ENCODE results near the gene TRPT1. TPM values are rescaled to one million over a fixed set of nuclear protein-coding genes. Genes with fewer than 3 reads are reported as not detected.

TRPT1 gene
- total RNA-seq, 1 experiment from 2014 or later, result 58.8 TPM

DNA sequence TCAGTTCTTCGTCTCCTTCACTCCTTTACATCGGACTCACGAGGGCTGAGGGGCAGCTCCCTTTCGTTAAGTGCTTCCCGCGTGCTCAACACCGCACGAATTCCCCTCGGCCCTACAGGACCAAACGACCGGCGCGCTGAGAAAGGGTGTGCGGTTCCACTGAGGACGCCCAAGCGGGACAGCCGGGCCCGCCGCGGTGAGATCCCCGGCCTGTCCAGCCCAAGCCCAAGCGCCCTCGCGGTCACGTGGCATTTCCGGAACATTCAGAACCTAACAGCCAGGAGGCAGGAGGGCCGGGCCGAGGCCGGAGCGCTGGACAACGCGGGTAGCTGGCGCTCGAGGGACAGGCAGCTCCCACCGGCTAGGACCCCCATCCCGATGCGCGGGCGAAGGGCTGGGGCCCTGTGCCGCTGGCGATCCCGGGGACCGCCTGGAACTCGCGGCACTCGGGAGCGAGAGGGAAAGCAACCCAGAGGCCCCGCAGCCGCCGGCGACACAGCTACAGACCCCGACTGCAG is 40.8 kb downstream of the TRPT1 start (continued):
- TF ChIP-seq ESRRA (CRISPR knock-in tag; IDR thresholded peaks at IDR 0.05; ENCODE audit: borderline replicate concordance) (peak; percentile 80; the same call in 1 of the 2 replicates), CREM (CRISPR knock-in tag; IDR thresholded peaks at IDR 0.05) (peak; percentile 83), OVOL2 (CRISPR knock-in tag; IDR thresholded peaks at IDR 0.05; ENCODE audit: borderline replicate concordance) (peak; percentile 53; the same call in 1 of the 2 replicates), MYBL2 (CRISPR knock-in tag; IDR thresholded peaks at IDR 0.05) (peak; percentile 95), EMX1 (CRISPR knock-in tag; IDR thresholded peaks at IDR 0.05) (no peak), TP53 (CRISPR knock-in tag; IDR thresholded peaks at IDR 0.05) (0 out of 2 replicates have a peak, but pooled peaks have one; percentile 92), ATF1 (CRISPR knock-in tag; IDR thresholded peaks at IDR 0.05) (peak; percentile 87; the same call in 1 of the 2 replicates), TEAD1 (CRISPR knock-in tag; IDR thresholded peaks at IDR 0.05) (peak; percentile 83; the same call in 1 of the 2 replicates), KAT7 (CRISPR knock-in tag; IDR thresholded peaks at IDR 0.05; ENCODE audit: borderline replicate concordance) (peak; percentile 91; the same call in 1 of the 2 replicates), TEAD4 (CRISPR knock-in tag; IDR thresholded peaks at IDR 0.05) (peak; percentile 58; the same call in 1 of the 2 replicates), ZNF138 (CRISPR knock-in tag; conservative IDR thresholded peaks at IDR 0.05) (peak; percentile 69; the same call in 1 of the 2 replicates), RELA (CRISPR knock-in tag; IDR thresholded peaks at IDR 0.05; ENCODE audit: borderline replicate concordance) (peak; percentile 92; the same call in 1 of the 2 replicates), CREB1 (CRISPR knock-in tag; IDR thresholded peaks at IDR 0.05) (peak; percentile 88), JUN (CRISPR knock-in tag; IDR thresholded peaks at IDR 0.05) (peak; percentile 84; the same call in 1 of the 2 replicates), TCF7 (CRISPR knock-in tag; IDR thresholded peaks at IDR 0.05; ENCODE audit: low read depth) (peak; percentile 88; the same call in 1 of the 2 replicates), PRRX2 (CRISPR knock-in tag; IDR thresholded peaks at IDR 0.05) (0 out of 2 replicates have a peak, but pooled peaks have one; percentile 85), NFE2L1 (CRISPR knock-in tag; IDR thresholded peaks at IDR 0.05) (peak; percentile 94), GTF2I (CRISPR knock-in tag; conservative IDR thresholded peaks at IDR 0.05) (no peak), NFYB (CRISPR knock-in tag; conservative IDR thresholded peaks at IDR 0.05; ENCODE audit: low read depth) (no peak), NR1H2 (CRISPR knock-in tag; IDR thresholded peaks at IDR 0.05) (peak; percentile 68)
- TF ChIP-seq, protein P1, sequence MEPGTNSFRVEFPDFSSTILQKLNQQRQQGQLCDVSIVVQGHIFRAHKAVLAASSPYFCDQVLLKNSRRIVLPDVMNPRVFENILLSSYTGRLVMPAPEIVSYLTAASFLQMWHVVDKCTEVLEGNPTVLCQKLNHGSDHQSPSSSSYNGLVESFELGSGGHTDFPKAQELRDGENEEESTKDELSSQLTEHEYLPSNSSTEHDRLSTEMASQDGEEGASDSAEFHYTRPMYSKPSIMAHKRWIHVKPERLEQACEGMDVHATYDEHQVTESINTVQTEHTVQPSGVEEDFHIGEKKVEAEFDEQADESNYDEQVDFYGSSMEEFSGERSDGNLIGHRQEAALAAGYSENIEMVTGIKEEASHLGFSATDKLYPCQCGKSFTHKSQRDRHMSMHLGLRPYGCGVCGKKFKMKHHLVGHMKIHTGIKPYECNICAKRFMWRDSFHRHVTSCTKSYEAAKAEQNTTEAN (CRISPR knock-in tag; IDR thresholded peaks at IDR 0.05), result peak; percentile 97
- TF ChIP-seq, protein P2, sequence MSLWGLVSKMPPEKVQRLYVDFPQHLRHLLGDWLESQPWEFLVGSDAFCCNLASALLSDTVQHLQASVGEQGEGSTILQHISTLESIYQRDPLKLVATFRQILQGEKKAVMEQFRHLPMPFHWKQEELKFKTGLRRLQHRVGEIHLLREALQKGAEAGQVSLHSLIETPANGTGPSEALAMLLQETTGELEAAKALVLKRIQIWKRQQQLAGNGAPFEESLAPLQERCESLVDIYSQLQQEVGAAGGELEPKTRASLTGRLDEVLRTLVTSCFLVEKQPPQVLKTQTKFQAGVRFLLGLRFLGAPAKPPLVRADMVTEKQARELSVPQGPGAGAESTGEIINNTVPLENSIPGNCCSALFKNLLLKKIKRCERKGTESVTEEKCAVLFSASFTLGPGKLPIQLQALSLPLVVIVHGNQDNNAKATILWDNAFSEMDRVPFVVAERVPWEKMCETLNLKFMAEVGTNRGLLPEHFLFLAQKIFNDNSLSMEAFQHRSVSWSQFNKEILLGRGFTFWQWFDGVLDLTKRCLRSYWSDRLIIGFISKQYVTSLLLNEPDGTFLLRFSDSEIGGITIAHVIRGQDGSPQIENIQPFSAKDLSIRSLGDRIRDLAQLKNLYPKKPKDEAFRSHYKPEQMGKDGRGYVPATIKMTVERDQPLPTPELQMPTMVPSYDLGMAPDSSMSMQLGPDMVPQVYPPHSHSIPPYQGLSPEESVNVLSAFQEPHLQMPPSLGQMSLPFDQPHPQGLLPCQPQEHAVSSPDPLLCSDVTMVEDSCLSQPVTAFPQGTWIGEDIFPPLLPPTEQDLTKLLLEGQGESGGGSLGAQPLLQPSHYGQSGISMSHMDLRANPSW (CRISPR knock-in tag; conservative IDR thresholded peaks at IDR 0.05; ENCODE audit: low read depth), result 0 out of 2 replicates have a peak, but pooled peaks have one; percentile 56
- TF ChIP-seq, protein P3, sequence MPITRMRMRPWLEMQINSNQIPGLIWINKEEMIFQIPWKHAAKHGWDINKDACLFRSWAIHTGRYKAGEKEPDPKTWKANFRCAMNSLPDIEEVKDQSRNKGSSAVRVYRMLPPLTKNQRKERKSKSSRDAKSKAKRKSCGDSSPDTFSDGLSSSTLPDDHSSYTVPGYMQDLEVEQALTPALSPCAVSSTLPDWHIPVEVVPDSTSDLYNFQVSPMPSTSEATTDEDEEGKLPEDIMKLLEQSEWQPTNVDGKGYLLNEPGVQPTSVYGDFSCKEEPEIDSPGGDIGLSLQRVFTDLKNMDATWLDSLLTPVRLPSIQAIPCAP (CRISPR knock-in tag; IDR thresholded peaks at IDR 0.05), result peak; percentile 57; the same call in 1 of the 2 replicates
- TF ChIP-seq, protein P4, sequence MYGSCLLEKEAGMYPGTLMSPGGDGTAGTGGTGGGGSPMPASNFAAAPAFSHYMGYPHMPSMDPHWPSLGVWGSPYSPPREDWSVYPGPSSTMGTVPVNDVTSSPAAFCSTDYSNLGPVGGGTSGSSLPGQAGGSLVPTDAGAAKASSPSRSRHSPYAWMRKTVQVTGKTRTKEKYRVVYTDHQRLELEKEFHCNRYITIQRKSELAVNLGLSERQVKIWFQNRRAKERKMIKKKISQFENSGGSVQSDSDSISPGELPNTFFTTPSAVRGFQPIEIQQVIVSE (CRISPR knock-in tag; IDR thresholded peaks at IDR 0.05; ENCODE audit: borderline replicate concordance), result no peak
- TF ChIP-seq, protein P5, sequence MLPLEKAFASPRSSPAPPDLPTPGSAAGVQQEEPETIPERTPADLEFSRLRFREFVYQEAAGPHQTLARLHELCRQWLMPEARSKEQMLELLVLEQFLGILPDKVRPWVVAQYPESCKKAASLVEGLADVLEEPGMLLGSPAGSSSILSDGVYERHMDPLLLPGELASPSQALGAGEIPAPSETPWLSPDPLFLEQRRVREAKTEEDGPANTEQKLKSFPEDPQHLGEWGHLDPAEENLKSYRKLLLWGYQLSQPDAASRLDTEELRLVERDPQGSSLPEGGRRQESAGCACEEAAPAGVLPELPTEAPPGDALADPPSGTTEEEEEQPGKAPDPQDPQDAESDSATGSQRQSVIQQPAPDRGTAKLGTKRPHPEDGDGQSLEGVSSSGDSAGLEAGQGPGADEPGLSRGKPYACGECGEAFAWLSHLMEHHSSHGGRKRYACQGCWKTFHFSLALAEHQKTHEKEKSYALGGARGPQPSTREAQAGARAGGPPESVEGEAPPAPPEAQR (CRISPR knock-in tag; IDR thresholded peaks at IDR 0.05), result no peak
- TF ChIP-seq, protein P6, sequence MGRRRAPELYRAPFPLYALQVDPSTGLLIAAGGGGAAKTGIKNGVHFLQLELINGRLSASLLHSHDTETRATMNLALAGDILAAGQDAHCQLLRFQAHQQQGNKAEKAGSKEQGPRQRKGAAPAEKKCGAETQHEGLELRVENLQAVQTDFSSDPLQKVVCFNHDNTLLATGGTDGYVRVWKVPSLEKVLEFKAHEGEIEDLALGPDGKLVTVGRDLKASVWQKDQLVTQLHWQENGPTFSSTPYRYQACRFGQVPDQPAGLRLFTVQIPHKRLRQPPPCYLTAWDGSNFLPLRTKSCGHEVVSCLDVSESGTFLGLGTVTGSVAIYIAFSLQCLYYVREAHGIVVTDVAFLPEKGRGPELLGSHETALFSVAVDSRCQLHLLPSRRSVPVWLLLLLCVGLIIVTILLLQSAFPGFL (CRISPR knock-in tag; IDR thresholded peaks at IDR 0.05; ENCODE audit: borderline replicate concordance), result no peak
- TF ChIP-seq, protein P7, sequence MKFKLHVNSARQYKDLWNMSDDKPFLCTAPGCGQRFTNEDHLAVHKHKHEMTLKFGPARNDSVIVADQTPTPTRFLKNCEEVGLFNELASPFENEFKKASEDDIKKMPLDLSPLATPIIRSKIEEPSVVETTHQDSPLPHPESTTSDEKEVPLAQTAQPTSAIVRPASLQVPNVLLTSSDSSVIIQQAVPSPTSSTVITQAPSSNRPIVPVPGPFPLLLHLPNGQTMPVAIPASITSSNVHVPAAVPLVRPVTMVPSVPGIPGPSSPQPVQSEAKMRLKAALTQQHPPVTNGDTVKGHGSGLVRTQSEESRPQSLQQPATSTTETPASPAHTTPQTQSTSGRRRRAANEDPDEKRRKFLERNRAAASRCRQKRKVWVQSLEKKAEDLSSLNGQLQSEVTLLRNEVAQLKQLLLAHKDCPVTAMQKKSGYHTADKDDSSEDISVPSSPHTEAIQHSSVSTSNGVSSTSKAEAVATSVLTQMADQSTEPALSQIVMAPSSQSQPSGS (CRISPR knock-in tag; IDR thresholded peaks at IDR 0.05; ENCODE audit: borderline replicate concordance, low read depth), result peak; percentile 73; the same call in 1 of the 2 replicates
